HEK293 (cell line): Measurements from ENCODE around the gene KLF16.

Experiments
- CTCF ChIA-PET: fragments of 350-600 bp; formaldehyde crosslinking; extraction: SDS; loops from one replicate; lab custom pipeline; 2021; ENCODE audit warnings: antibody characterized with exemption; lab: Yijun Ruan, JAX
- POLR2A ChIA-PET: fragments of 300-600 bp; formaldehyde crosslinking; extraction: SDS; loops from one replicate; lab custom pipeline; 2020; ENCODE audit warnings: antibody characterized with exemption, inconsistent platforms; lab: Yijun Ruan, JAX
- H3K27ac ChIP-seq: fragments of 200-500 bp; sonication (Bioruptor generic); 2 replicates; pipeline ENCODE4 v1.5.1; 2014; ENCODE audit warnings: low read depth, low read length, control low read depth, inconsistent platforms; ENCODE audit errors: extremely low read depth
- H3K36me3 ChIP-seq, 2 experiments: fragments of 200-500 bp in 1 of 2; sonication (Bioruptor generic) in 1 of 2; 1 replicate in 1 of 2; 2 replicates in 1 of 2; pipeline ENCODE4 v1.5.1; 2014 to 2017; ENCODE audit warnings: inconsistent platforms in 2 of 2, low read length in 2 of 2; ENCODE audit not compliant: control insufficient read depth in 2 of 2, insufficient read depth in 1 of 2
- H3K4me1 ChIP-seq: fragments of 200-500 bp; sonication (Bioruptor generic); 2 replicates; pipeline ENCODE4 v1.5.1; 2014; ENCODE audit warnings: mild to moderate bottlenecking, low read length, inconsistent platforms; ENCODE audit not compliant: control insufficient read depth, insufficient read depth
- H3K4me3 ChIP-seq: 2 replicates; pipeline ENCODE4 v1.5.1; 2011; ENCODE audit warnings: low read depth, mild to moderate bottlenecking, control low read depth, low read length, moderate library complexity
- H3K9me3 ChIP-seq: fragments of 200-500 bp; sonication (Bioruptor generic); 2 replicates; pipeline ENCODE4 v1.5.1; 2014; ENCODE audit warnings: low read depth, low read length, inconsistent platforms; ENCODE audit not compliant: control insufficient read depth, insufficient read depth
- GLIS2 ChIP-seq: fragments of 450-650 bp; formaldehyde crosslinking; IDR thresholded peaks from 2 replicates; pipeline ENCODE4 v1.5.1; 2016; ENCODE audit warnings: missing biosample characterization, missing genetic modification characterization
- HOXA7 ChIP-seq: sonication (generic); formaldehyde crosslinking; IDR thresholded peaks from 2 replicates; pipeline ENCODE4 v1.8.1; 2022; ENCODE audit warnings: missing genetic modification reagents, borderline replicate concordance
- KLF10 ChIP-seq: fragments of 450-650 bp; IDR thresholded peaks from 2 replicates; pipeline ENCODE4 v1.5.1; 2018; ENCODE audit warnings: missing biosample characterization, mild to moderate bottlenecking, missing genetic modification characterization
- MYNN ChIP-seq: fragments of 450-650 bp; formaldehyde crosslinking; IDR thresholded peaks from 2 replicates; pipeline ENCODE4 v1.5.1; 2016; ENCODE audit warnings: missing biosample characterization, missing genetic modification characterization, borderline replicate concordance
- SALL2 ChIP-seq: fragments of 450-650 bp; formaldehyde crosslinking; IDR thresholded peaks from 2 replicates; pipeline ENCODE4 v1.5.0; 2017; ENCODE audit warnings: missing biosample characterization, mild to moderate bottlenecking, missing genetic modification characterization, borderline replicate concordance
- SCRT2 ChIP-seq: fragments of 450-650 bp; formaldehyde crosslinking; IDR thresholded peaks from 2 replicates; pipeline ENCODE4 v1.5.1; 2016; ENCODE audit warnings: missing biosample characterization, missing genetic modification characterization
- YY2 ChIP-seq: fragments of 450-650 bp; formaldehyde crosslinking; IDR thresholded peaks from 2 replicates; pipeline ENCODE4 v1.5.1; 2016; ENCODE audit warnings: missing biosample characterization, missing genetic modification characterization
- ZFHX2 ChIP-seq: fragments of 450-650 bp; formaldehyde crosslinking; conservative IDR thresholded peaks from 2 replicates; pipeline ENCODE4 v1.5.1; 2016; ENCODE audit warnings: missing biosample characterization, missing genetic modification characterization
- ZNF157 ChIP-seq: fragments of 450-650 bp; formaldehyde crosslinking; IDR thresholded peaks from 2 replicates; pipeline ENCODE4 v1.5.1; 2016; ENCODE audit warnings: missing biosample characterization, missing genetic modification characterization
- ZNF280C ChIP-seq: fragments of 450-650 bp; formaldehyde crosslinking; IDR thresholded peaks from 2 replicates; pipeline ENCODE4 v1.5.1; 2016; ENCODE audit warnings: missing biosample characterization, missing genetic modification characterization
- ZNF302 ChIP-seq: fragments of 450-650 bp; formaldehyde crosslinking; IDR thresholded peaks from 2 replicates; pipeline ENCODE4 v1.5.1; 2016; ENCODE audit warnings: missing biosample characterization, missing genetic modification characterization, low read depth
- ZNF394 ChIP-seq: fragments of 450-650 bp; formaldehyde crosslinking; IDR thresholded peaks from 2 replicates; pipeline ENCODE4 v1.5.1; 2016; ENCODE audit warnings: missing biosample characterization, missing genetic modification characterization, mild to moderate bottlenecking, moderate library complexity, borderline replicate concordance
- ZNF449 ChIP-seq: fragments of 450-650 bp; formaldehyde crosslinking; IDR thresholded peaks from 2 replicates; pipeline ENCODE4 v1.5.1; 2017; ENCODE audit warnings: missing biosample characterization, mild to moderate bottlenecking, missing genetic modification characterization, moderate library complexity
- ZNF513 ChIP-seq: fragments of 450-650 bp; IDR thresholded peaks from 2 replicates; pipeline ENCODE4 v1.5.1; 2018; ENCODE audit warnings: missing biosample characterization, missing genetic modification characterization
- ZNF521 ChIP-seq: fragments of 450-650 bp; formaldehyde crosslinking; IDR thresholded peaks from 2 replicates; pipeline ENCODE4 v1.5.1; 2017; ENCODE audit warnings: missing biosample characterization, mild to moderate bottlenecking, missing genetic modification characterization
- ZNF658 ChIP-seq: fragments of 450-650 bp; formaldehyde crosslinking; IDR thresholded peaks from 2 replicates; pipeline ENCODE4; 2016; ENCODE audit warnings: missing biosample characterization, missing genetic modification characterization
- ZNF792 ChIP-seq: fragments of 450-650 bp; formaldehyde crosslinking; IDR thresholded peaks from 2 replicates; pipeline ENCODE4 v1.5.1; 2016; ENCODE audit warnings: missing biosample characterization, missing genetic modification characterization
- ZNF830 ChIP-seq: fragments of 450-650 bp; IDR thresholded peaks from 2 replicates; pipeline ENCODE4 v1.5.0; 2018; ENCODE audit warnings: missing biosample characterization, missing genetic modification characterization, low read depth, mild to moderate bottlenecking, moderate library complexity

KLF16 gene

GRCh38 chr19:1809678-1810077 lies 53.7 kb downstream of the KLF16 start:
- no peak overlapping the region for H3K27ac ChIP-seq
- H3K4me3 ChIP-seq: no peak overlapping the region
- H3K4me1 ChIP-seq: no peaks in the 10 kb centered on the region
- POLR2A ChIA-PET: interaction anchor here (0.6 kb wide), 1 partner anchor 29 kb away, joined by 3 read pairs; no protein-coding TSS in a partner anchor
- H3K36me3 ChIP-seq: peaks cover 0 to 1% of the 10 kb centered on the region in 2 experiments; a peak in 1 of 3 replicates
- H3K9me3 ChIP-seq: no peaks in the 10 kb centered on the region
- CTCF ChIA-PET: interaction anchor here (0.8 to 1.5 kb wide), 5 partner anchors 13 to 28 kb away, joined by 4 to 8 read pairs (median 4); no protein-coding TSS in a partner anchor
- TF ChIP-seq ZNF658 (tag by site-specific recombination): no peak
- no peak for TF ChIP-seq ZNF157 (tag by site-specific recombination)
- TF ChIP-seq ZNF280C (tag by site-specific recombination): no peak
- no peak for TF ChIP-seq YY2 (tag by site-specific recombination)
- TF ChIP-seq ZFHX2 (tag by site-specific recombination): no peak

- CTCF ChIA-PET: interaction anchor here (1.2 to 1.5 kb wide), 3 partner anchors 11 to 20 kb away, joined by 4 to 5 read pairs (median 4); no protein-coding TSS in a partner anchor
- no peak overlapping the region for H3K4me3 ChIP-seq
- H3K4me1 ChIP-seq: no peaks in the 10 kb centered on the region
- POLR2A ChIA-PET: no interaction called here
- no peaks in the 10 kb centered on the region for H3K9me3 ChIP-seq
- no peaks in the 10 kb centered on the region for H3K36me3 ChIP-seq
- TF ChIP-seq ZNF792 (tag by site-specific recombination) (peak; percentile 68; the same call in 1 of the 2 replicates), ZNF302 (tag by site-specific recombination) (no peak)
- H3K27ac ChIP-seq: no peak overlapping the region
These were observed 55.0 kb downstream of the KLF16 start for GRCh38 chr19:1808395-1808731.

DNA sequence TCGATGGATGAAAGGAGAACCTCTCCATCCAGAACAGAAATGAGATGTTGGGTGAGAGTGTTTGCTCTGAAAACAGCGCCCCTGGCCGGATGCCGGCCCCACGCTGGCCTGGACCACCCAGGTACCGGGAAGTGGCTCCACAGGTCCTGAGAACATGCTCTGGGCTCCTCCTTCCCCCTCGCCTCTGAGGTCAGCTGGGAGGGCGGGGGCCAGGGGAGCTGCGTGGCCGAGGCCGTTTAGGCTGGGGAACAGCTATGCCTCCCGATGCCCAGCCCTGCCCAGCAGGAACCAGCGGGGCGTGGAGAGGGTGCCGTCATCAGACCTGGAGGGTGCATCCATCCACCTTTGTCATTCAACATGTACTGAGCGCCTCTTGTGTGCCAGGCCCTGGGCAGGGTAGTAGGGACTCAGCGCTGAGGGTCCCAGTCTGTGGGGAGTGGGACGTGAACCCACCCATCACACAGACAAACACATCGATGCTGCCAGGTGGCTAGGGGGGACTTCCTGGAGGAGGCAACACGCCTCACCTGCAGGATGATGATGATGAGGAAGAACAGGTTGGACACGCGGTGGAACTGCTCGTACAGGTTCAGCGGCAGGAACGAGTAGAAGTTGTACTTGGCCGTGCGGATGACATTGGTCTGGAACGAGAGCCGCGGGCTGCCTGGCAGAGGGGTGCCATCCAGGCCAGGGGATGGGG lies 55.5 kb downstream of the KLF16 start:
- Histone ChIP-seq H3K36me3 (no peaks in the 10 kb centered on the region), H3K9me3 (no peaks in the 10 kb centered on the region), H3K27ac (no peak overlapping the region), H3K4me3 (no peak overlapping the region), H3K4me1 (no peaks in the 10 kb centered on the region)
- TF ChIP-seq SCRT2 (tag by site-specific recombination) (peak; percentile 62; the same call in 1 of the 2 replicates), MYNN (tag by site-specific recombination) (no peak), ZNF513 (tag by site-specific recombination) (peak; percentile 64; the same call in 1 of the 2 replicates)
- ChIA-PET POLR2A (no interaction called here), CTCF (interaction anchor here (1.2 kb wide), 1 partner anchor 19 kb away, joined by 3 read pairs; no protein-coding TSS in a partner anchor)

- no peak overlapping the region for H3K4me3 ChIP-seq
- POLR2A ChIA-PET: interaction anchor here (0.5 kb wide), 1 partner anchor 397 kb away, joined by 3 read pairs; no protein-coding TSS in a partner anchor
- no peak overlapping the region for H3K27ac ChIP-seq
- H3K4me1 ChIP-seq: no peaks in the 10 kb centered on the region
- CTCF ChIA-PET: interaction anchor here (0.6 to 1.2 kb wide), 2 partner anchors 19 to 526 kb away, joined by 3 read pairs; no protein-coding TSS in a partner anchor
- H3K9me3 ChIP-seq: no peaks in the 10 kb centered on the region
- H3K36me3 ChIP-seq: no peaks in the 10 kb centered on the region
- no peak for TF ChIP-seq ZNF394 (tag by site-specific recombination)
- TF ChIP-seq ZNF521 (tag by site-specific recombination): no peak
- no peak for TF ChIP-seq SALL2 (tag by site-specific recombination)
- TF ChIP-seq ZNF513 (tag by site-specific recombination): no peak
- no peak for TF ChIP-seq HOXA7 (CRISPR knock-in tag)
- no peak for TF ChIP-seq ZNF449 (tag by site-specific recombination)
- no peak for TF ChIP-seq KLF10
- no peak for TF ChIP-seq ZNF830 (tag by site-specific recombination)
- TF ChIP-seq GLIS2 (tag by site-specific recombination): no peak
These were observed 56.2 kb downstream of the KLF16 start for GRCh38 chr19:1807030-1807694.
